HL-60 (cell line): ENCODE results near the gene KIAA0040.

ENCODE experiments used
- GABPA ChIP-seq: IDR thresholded peaks from 2 replicates; pipeline ENCODE4 v1.6.1; 2012; ENCODE audit warnings: low read depth
- POLR2AphosphoS5 ChIP-seq: IDR thresholded peaks from 2 replicates; pipeline ENCODE4 v1.6.1; 2012; ENCODE audit warnings: low read depth
- TF ChIP-seq, protein P1 (sequence below): IDR thresholded peaks from one replicate; pipeline ENCODE4 v1.5.1; 2011; ENCODE audit warnings: low read length, control low read depth, inconsistent platforms; ENCODE audit not compliant: insufficient read depth

DNA sequence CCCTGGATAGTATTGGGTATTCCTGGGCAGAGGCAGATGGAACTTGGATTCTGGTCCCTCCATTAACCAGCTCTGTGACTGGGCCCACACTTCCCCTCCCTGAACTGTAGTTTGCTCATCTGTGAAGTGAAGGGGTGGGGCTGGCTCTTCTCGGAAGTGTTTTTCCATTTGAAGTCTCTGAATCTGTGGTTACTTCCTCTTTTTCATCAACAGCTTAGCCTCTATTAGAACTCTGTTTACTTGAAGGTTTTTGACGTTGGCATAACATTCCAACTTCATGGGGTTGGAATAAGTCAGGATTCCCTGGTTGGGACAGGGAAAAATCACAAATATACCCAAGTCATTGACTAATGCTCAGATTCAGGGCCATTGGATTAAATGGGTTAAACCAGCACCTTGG lies 3.6 kb downstream of the KIAA0040 start:
- TF ChIP-seq POLR2AphosphoS5 (no peak), GABPA (no peak)
- TF ChIP-seq, protein P1, sequence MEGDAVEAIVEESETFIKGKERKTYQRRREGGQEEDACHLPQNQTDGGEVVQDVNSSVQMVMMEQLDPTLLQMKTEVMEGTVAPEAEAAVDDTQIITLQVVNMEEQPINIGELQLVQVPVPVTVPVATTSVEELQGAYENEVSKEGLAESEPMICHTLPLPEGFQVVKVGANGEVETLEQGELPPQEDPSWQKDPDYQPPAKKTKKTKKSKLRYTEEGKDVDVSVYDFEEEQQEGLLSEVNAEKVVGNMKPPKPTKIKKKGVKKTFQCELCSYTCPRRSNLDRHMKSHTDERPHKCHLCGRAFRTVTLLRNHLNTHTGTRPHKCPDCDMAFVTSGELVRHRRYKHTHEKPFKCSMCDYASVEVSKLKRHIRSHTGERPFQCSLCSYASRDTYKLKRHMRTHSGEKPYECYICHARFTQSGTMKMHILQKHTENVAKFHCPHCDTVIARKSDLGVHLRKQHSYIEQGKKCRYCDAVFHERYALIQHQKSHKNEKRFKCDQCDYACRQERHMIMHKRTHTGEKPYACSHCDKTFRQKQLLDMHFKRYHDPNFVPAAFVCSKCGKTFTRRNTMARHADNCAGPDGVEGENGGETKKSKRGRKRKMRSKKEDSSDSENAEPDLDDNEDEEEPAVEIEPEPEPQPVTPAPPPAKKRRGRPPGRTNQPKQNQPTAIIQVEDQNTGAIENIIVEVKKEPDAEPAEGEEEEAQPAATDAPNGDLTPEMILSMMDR: no peak
